HepG2 (cell line): ENCODE data around the gene MIA2. TPM values are rescaled to one million over a fixed set of nuclear protein-coding genes. Genes with fewer than 3 reads are reported as not detected.
A peak's percentile ranks its signal among the peaks of the same experiment; 100 is the strongest.

ENCODE experiments used
- BORCS8-MEF2B ChIP-seq: sonication (generic); formaldehyde crosslinking; IDR thresholded peaks from 2 replicates; pipeline ENCODE4 v1.8.0; 2022; ENCODE audit warnings: mild to moderate bottlenecking, missing genetic modification reagents
- BRCA1 ChIP-seq: sonication (generic); formaldehyde crosslinking; IDR thresholded peaks from 2 replicates; pipeline ENCODE4 v1.4.0; 2020; ENCODE audit warnings: missing genetic modification reagents
- CEBPB ChIP-seq: IDR thresholded peaks from 2 replicates; pipeline ENCODE4 v1.6.1; 2011; ENCODE audit warnings: low read depth, low read length, improper control_type of control experiment, borderline replicate concordance
- EED ChIP-seq: sonication (generic); formaldehyde crosslinking; IDR thresholded peaks from 2 replicates; pipeline ENCODE4 v1.5.0; 2020; ENCODE audit warnings: mild to moderate bottlenecking, missing genetic modification reagents
- ELK4 ChIP-seq: sonication (generic); formaldehyde crosslinking; IDR thresholded peaks from 2 replicates; pipeline ENCODE4 v1.9.0; 2021; ENCODE audit warnings: missing genetic modification reagents, borderline replicate concordance
- HDAC1 ChIP-seq: sonication (generic); formaldehyde crosslinking; IDR thresholded peaks from 2 replicates; pipeline ENCODE4 v1.5.1; 2020; ENCODE audit warnings: mild to moderate bottlenecking, missing genetic modification reagents
- HHEX ChIP-seq: IDR thresholded peaks from 2 replicates; pipeline ENCODE4 v1.6.1; 2016; ENCODE audit warnings: control low read depth
- JDP2 ChIP-seq: sonication (generic); formaldehyde crosslinking; IDR thresholded peaks from 2 replicates; pipeline ENCODE4 v1.8.1; 2022; ENCODE audit warnings: missing genetic modification reagents, borderline replicate concordance
- MIER2 ChIP-seq: IDR thresholded peaks from 2 replicates; pipeline ENCODE4 v1.6.1; 2016; ENCODE audit warnings: missing biosample characterization, missing genetic modification reagents
- MLX ChIP-seq: IDR thresholded peaks from 2 replicates; pipeline ENCODE4 v1.6.1; 2016
- NAIF1 ChIP-seq: sonication (generic); formaldehyde crosslinking; IDR thresholded peaks from 2 replicates; pipeline ENCODE4 v1.5.0; 2020; ENCODE audit warnings: mild to moderate bottlenecking, missing genetic modification reagents, borderline replicate concordance
- PHF8 ChIP-seq: sonication (generic); formaldehyde crosslinking; IDR thresholded peaks from 2 replicates; pipeline ENCODE4 v1.5.0; 2020; ENCODE audit warnings: missing genetic modification reagents
- POGZ ChIP-seq: sonication (generic); formaldehyde crosslinking; IDR thresholded peaks from 2 replicates; pipeline ENCODE4 v1.4.0; 2020; ENCODE audit warnings: mild to moderate bottlenecking, missing genetic modification reagents
- RELA ChIP-seq: sonication (generic); formaldehyde crosslinking; IDR thresholded peaks from 2 replicates; pipeline ENCODE4 v1.4.0; 2020; ENCODE audit warnings: missing genetic modification reagents
- SKI ChIP-seq: fragments of 450-650 bp; IDR thresholded peaks from one replicate; pipeline ENCODE4 v1.6.1; 2018; ENCODE audit warnings: mild to moderate bottlenecking; ENCODE audit not compliant: partially characterized antibody
- SRSF9 ChIP-seq: fragments of 200-400 bp; formaldehyde crosslinking; IDR thresholded peaks from 2 replicates; pipeline ENCODE4 v1.6.1; 2018; ENCODE audit warnings: borderline replicate concordance, mild to moderate bottlenecking, low read depth, low read length; ENCODE audit not compliant: insufficient read depth, poor library complexity, severe bottlenecking
- TGIF2 ChIP-seq: IDR thresholded peaks from 2 replicates; pipeline ENCODE4 v1.6.1; 2016; ENCODE audit warnings: control low read depth, missing compliant biosample characterization
- ZFP90 ChIP-seq: sonication (generic); formaldehyde crosslinking; IDR thresholded peaks from 2 replicates; pipeline ENCODE4 v1.8.0; 2022; ENCODE audit warnings: missing genetic modification reagents, mild to moderate bottlenecking, inconsistent platforms, borderline replicate concordance
- ZFYVE20 ChIP-seq: sonication (generic); formaldehyde crosslinking; IDR thresholded peaks from 2 replicates; pipeline ENCODE4 v1.8.0; 2023; ENCODE audit warnings: low read depth, mild to moderate bottlenecking, moderate library complexity, missing genetic modification reagents, borderline replicate concordance
- ZHX1 ChIP-seq: sonication (generic); formaldehyde crosslinking; IDR thresholded peaks from 2 replicates; pipeline ENCODE4 v1.8.1; 2022; ENCODE audit warnings: low read depth, mild to moderate bottlenecking, missing genetic modification reagents
- ZNF513 ChIP-seq: sonication (generic); formaldehyde crosslinking; conservative IDR thresholded peaks from 2 replicates; pipeline ENCODE4 v1.5.0; 2020; ENCODE audit warnings: missing genetic modification reagents
- ZNF615 ChIP-seq: sonication (generic); formaldehyde crosslinking; IDR thresholded peaks from 2 replicates; pipeline ENCODE4 v1.5.0; 2020; ENCODE audit warnings: mild to moderate bottlenecking, missing genetic modification reagents, borderline replicate concordance
- ZNF709 ChIP-seq: sonication (generic); formaldehyde crosslinking; IDR thresholded peaks from 2 replicates; pipeline ENCODE4 v1.5.0; 2020; ENCODE audit warnings: mild to moderate bottlenecking, missing genetic modification reagents
- ZNF772 ChIP-seq: sonication (generic); formaldehyde crosslinking; IDR thresholded peaks from 2 replicates; pipeline ENCODE4 v1.5.0; 2020; ENCODE audit warnings: mild to moderate bottlenecking, missing genetic modification reagents
- ZSCAN29 ChIP-seq: sonication (generic); formaldehyde crosslinking; conservative IDR thresholded peaks from 2 replicates; pipeline ENCODE4 v1.4.0; 2020; ENCODE audit warnings: mild to moderate bottlenecking, missing genetic modification reagents
- polyA plus RNA-seq, 8 experiments: library from polyadenylated mRNA; depleted of rRNA in 3 of 8; stranded (reverse) in 7 of 8; unstranded in 1 of 8; fragments of >200 nt; fragmentation: Illumina TruSeq in 4 of 8; extraction: Trizol in 4 of 8; gene quantifications; 2 replicates each; pipeline versions ENCODE4 v1.2.1 to v1.2.3, GENCODE V29; 2011 to 2016; ENCODE audit warnings: low read depth in 4 of 8, missing spikeins in 1 of 8, mixed read lengths in 1 of 8; ENCODE audit not compliant: insufficient read depth in 1 of 8
- total RNA-seq, 5 experiments: library from RNA; depleted of rRNA; stranded (reverse); fragments of >200 nt; fragmentation: Illumina TruSeq; extraction: Trizol; gene quantifications; 2 replicates each; pipeline ENCODE4 v1.2.3, GENCODE V29; 2016; ENCODE audit warnings: low read depth in 1 of 5
- TF ChIP-seq, protein P1 (sequence below): sonication (generic); formaldehyde crosslinking; IDR thresholded peaks from 2 replicates; pipeline ENCODE4 v1.4.0; 2020; ENCODE audit warnings: mild to moderate bottlenecking, missing genetic modification reagents

MIA2 gene
- total and polyA plus RNA-seq, 2 of the 13 experiments (the other 11 are each of a cell fraction or from before 2014, with no cell fraction given), result 134 to 158 TPM

GRCh38 chr14:39266525-39266870 is 32.8 kb downstream of the MIA2 start (continued):
- TF ChIP-seq ELK4 (peak; percentile 95), MIER2 (CRISPR knock-in tag) (peak; percentile 85; the same call in 1 of the 2 replicates), BORCS8-MEF2B (CRISPR knock-in tag) (peak; percentile 91), CEBPB (no peak), ZNF709 (peak; percentile 71; the same call in 1 of the 2 replicates), PHF8 (CRISPR knock-in tag) (peak; percentile 90), TGIF2 (CRISPR knock-in tag) (peak; percentile 97), SRSF9 (no peak), MLX (peak; percentile 92), ZSCAN29 (CRISPR knock-in tag) (no peak), POGZ (CRISPR knock-in tag) (peak; percentile 93), ZNF615 (no peak; the same call in 1 of the 2 replicates), NAIF1 (no peak), EED (CRISPR knock-in tag) (peak; percentile 72; the same call in 1 of the 2 replicates), JDP2 (CRISPR knock-in tag) (peak; percentile 70; the same call in 1 of the 2 replicates), RELA (no peak), ZHX1 (CRISPR knock-in tag) (peak; percentile 98), HHEX (peak; percentile 58; the same call in 1 of the 2 replicates), ZNF772 (CRISPR knock-in tag) (peak; percentile 92; the same call in 1 of the 2 replicates), ZFYVE20 (no peak; the same call in 1 of the 2 replicates), ZNF513 (CRISPR knock-in tag) (no peak; the same call in 1 of the 2 replicates), SKI (peak; percentile 97), BRCA1 (peak; percentile 99), ZFP90 (CRISPR knock-in tag) (peak; percentile 98), HDAC1 (CRISPR knock-in tag) (peak; percentile 99)
- TF ChIP-seq, protein P1, sequence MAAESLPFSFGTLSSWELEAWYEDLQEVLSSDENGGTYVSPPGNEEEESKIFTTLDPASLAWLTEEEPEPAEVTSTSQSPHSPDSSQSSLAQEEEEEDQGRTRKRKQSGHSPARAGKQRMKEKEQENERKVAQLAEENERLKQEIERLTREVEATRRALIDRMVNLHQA (CRISPR knock-in tag), result no peak
